Measurements from ENCODE around the gene ITGA3. TPM values are rescaled to one million over a fixed set of nuclear protein-coding genes. Genes with fewer than 3 reads are reported as not detected.

ITGA3 gene
- total and polyA plus RNA-seq, 2 of the 13 experiments (the other 11 are each of a cell fraction or from before 2014, with no cell fraction given) = 0.48 to 0.69 TPM

DNA sequence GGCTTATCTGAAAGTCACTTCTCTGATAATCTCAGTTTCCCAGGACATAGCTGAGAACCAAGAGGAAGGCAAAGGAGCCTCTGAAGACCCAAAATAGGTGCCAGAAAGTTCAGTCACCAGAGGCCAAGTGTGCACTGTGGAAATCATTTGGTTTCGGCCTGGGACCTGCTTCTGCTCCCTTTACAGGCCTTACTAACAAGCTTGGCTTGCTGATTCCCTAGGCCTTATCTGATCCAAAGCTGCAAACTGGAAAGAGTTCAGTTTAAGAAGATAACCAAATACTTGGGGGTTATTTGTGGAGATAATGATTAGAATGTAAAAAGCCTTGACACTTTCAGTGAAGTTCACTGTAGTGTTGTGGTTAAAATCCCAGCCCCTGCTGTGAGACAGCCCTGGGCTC is 17.0 kb downstream of the ITGA3 start:
- Histone ChIP-seq H3K27me3 (ENCODE audit: control insufficient read depth in 1 of 2, insufficient read depth in 2 of 2, low read length in 2 of 2) (peaks cover 0 to 26% of the 10 kb centered on the region in 2 experiments; a peak in 2 of 5 replicates), H3K36me3 (replicated peaks in 1 of 2; ENCODE audit: control insufficient read depth in 1 of 2, insufficient read depth in 2 of 2, low read length in 2 of 2) (no peaks in the 10 kb centered on the region), H2AFZ (ENCODE audit: low read length) (no peak overlapping the region), H3K4me2 (ENCODE audit: low read depth, low read length) (no peak overlapping the region), H3K4me1 (ENCODE audit: insufficient read depth, low read length) (no peaks in the 10 kb centered on the region), H4K20me1 (ENCODE audit: insufficient read depth, low read length) (no peaks in the 10 kb centered on the region; the same call in 1 of the 2 replicates), H3K79me2 (ENCODE audit: insufficient read depth, low read length) (no peaks in the 10 kb centered on the region), H3K9ac (ENCODE audit: insufficient read depth, low read depth, low read length) (no peak overlapping the region), H3K27ac (ENCODE audit: extremely low read length, insufficient read depth, low read length) (no peak overlapping the region), H3K9me3 (ENCODE audit: low read length) (no peaks in the 10 kb centered on the region), H3K4me3 (replicated peaks in 1 of 3; ENCODE audit: insufficient read depth in 1 of 3, low read depth in 2 of 3, low read length in 3 of 3) (no peak overlapping the region)
- ATAC-seq (no peak), FAIRE-seq (no peak), DNase-seq (ENCODE audit: low spot score) (no peak)
- ChIA-PET CTCF (ENCODE audit: low intra/inter-chr PET ratio, low total read pairs) (no interaction called here), POLR2A (no interaction called here)
- 13% methylated on average over 1 of the region's 1 CpG for WGBS (ENCODE audit: low lambda C conversion rate)
- BruUV-seq (replicated peaks) = no TSS peak
- intact Hi-C loops (cut with micrococcal nuclease; ENCODE audit: unreplicated experiment) = no loop called here
- in situ Hi-C loops (cut with HindIII; ENCODE audit: extremely low pct_ligation_motif_present, low pct_unique_long_range_greater_than_20kb) = no loop called here
- TF ChIP-seq CBFB (CRISPR knock-in tag; IDR thresholded peaks at IDR 0.05) (no peak), MTA1 (CRISPR knock-in tag; IDR thresholded peaks at IDR 0.05; ENCODE audit: borderline replicate concordance) (no peak), ZNF766 (CRISPR knock-in tag; IDR thresholded peaks at IDR 0.05; ENCODE audit: borderline replicate concordance) (no peak), SNAI1 (CRISPR knock-in tag; IDR thresholded peaks at IDR 0.05; ENCODE audit: borderline replicate concordance) (no peak), ZNF816 (CRISPR knock-in tag; IDR thresholded peaks at IDR 0.05; ENCODE audit: borderline replicate concordance) (no peak), FOSL1 (CRISPR knock-in tag; IDR thresholded peaks at IDR 0.05; ENCODE audit: borderline replicate concordance) (no peak), YEATS2 (CRISPR knock-in tag; IDR thresholded peaks at IDR 0.05; ENCODE audit: borderline replicate concordance) (no peak), CREB1 (IDR thresholded peaks at IDR 0.05) (no peak), CREB1 (CRISPR knock-in tag; IDR thresholded peaks at IDR 0.05) (no peak), STAT5B (CRISPR knock-in tag; IDR thresholded peaks at IDR 0.05) (no peak), ZNF383 (CRISPR knock-in tag; IDR thresholded peaks at IDR 0.05; ENCODE audit: borderline replicate concordance) (no peak), ERF (CRISPR knock-in tag; IDR thresholded peaks at IDR 0.05) (no peak)
- TF ChIP-seq, protein P1, sequence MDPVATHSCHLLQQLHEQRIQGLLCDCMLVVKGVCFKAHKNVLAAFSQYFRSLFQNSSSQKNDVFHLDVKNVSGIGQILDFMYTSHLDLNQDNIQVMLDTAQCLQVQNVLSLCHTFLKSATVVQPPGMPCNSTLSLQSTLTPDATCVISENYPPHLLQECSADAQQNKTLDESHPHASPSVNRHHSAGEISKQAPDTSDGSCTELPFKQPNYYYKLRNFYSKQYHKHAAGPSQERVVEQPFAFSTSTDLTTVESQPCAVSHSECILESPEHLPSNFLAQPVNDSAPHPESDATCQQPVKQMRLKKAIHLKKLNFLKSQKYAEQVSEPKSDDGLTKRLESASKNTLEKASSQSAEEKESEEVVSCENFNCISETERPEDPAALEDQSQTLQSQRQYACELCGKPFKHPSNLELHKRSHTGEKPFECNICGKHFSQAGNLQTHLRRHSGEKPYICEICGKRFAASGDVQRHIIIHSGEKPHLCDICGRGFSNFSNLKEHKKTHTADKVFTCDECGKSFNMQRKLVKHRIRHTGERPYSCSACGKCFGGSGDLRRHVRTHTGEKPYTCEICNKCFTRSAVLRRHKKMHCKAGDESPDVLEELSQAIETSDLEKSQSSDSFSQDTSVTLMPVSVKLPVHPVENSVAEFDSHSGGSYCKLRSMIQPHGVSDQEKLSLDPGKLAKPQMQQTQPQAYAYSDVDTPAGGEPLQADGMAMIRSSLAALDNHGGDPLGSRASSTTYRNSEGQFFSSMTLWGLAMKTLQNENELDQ (CRISPR knock-in tag; IDR thresholded peaks at IDR 0.05; ENCODE audit: borderline replicate concordance) = no peak
- TF ChIP-seq, protein P2, sequence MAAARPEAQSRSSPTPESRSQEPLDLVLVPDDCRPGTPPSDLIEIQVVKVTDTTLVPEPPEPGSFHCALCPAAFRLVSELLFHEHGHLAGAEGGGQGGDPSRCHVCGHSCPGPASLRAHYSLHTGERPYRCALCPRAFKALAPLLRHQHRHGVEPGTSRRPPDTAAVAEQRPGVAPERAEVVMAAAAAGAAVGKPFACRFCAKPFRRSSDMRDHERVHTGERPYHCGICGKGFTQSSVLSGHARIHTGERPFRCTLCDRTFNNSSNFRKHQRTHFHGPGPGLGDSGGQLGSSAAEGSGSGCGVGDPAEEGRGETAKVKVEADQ (CRISPR knock-in tag; IDR thresholded peaks at IDR 0.05; ENCODE audit: borderline replicate concordance) = no peak
- TF ChIP-seq, protein P3, sequence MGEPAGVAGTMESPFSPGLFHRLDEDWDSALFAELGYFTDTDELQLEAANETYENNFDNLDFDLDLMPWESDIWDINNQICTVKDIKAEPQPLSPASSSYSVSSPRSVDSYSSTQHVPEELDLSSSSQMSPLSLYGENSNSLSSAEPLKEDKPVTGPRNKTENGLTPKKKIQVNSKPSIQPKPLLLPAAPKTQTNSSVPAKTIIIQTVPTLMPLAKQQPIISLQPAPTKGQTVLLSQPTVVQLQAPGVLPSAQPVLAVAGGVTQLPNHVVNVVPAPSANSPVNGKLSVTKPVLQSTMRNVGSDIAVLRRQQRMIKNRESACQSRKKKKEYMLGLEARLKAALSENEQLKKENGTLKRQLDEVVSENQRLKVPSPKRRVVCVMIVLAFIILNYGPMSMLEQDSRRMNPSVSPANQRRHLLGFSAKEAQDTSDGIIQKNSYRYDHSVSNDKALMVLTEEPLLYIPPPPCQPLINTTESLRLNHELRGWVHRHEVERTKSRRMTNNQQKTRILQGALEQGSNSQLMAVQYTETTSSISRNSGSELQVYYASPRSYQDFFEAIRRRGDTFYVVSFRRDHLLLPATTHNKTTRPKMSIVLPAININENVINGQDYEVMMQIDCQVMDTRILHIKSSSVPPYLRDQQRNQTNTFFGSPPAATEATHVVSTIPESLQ (CRISPR knock-in tag; conservative IDR thresholded peaks at IDR 0.05) = no peak
- TF ChIP-seq, protein P4, sequence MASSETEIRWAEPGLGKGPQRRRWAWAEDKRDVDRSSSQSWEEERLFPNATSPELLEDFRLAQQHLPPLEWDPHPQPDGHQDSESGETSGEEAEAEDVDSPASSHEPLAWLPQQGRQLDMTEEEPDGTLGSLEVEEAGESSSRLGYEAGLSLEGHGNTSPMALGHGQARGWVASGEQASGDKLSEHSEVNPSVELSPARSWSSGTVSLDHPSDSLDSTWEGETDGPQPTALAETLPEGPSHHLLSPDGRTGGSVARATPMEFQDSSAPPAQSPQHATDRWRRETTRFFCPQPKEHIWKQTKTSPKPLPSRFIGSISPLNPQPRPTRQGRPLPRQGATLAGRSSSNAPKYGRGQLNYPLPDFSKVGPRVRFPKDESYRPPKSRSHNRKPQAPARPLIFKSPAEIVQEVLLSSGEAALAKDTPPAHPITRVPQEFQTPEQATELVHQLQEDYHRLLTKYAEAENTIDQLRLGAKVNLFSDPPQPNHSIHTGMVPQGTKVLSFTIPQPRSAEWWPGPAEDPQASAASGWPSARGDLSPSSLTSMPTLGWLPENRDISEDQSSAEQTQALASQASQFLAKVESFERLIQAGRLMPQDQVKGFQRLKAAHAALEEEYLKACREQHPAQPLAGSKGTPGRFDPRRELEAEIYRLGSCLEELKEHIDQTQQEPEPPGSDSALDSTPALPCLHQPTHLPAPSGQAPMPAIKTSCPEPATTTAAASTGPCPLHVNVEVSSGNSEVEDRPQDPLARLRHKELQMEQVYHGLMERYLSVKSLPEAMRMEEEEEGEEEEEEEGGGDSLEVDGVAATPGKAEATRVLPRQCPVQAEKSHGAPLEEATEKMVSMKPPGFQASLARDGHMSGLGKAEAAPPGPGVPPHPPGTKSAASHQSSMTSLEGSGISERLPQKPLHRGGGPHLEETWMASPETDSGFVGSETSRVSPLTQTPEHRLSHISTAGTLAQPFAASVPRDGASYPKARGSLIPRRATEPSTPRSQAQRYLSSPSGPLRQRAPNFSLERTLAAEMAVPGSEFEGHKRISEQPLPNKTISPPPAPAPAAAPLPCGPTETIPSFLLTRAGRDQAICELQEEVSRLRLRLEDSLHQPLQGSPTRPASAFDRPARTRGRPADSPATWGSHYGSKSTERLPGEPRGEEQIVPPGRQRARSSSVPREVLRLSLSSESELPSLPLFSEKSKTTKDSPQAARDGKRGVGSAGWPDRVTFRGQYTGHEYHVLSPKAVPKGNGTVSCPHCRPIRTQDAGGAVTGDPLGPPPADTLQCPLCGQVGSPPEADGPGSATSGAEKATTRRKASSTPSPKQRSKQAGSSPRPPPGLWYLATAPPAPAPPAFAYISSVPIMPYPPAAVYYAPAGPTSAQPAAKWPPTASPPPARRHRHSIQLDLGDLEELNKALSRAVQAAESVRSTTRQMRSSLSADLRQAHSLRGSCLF (CRISPR knock-in tag; IDR thresholded peaks at IDR 0.05; ENCODE audit: borderline replicate concordance) = no peak
